HG03439 (cell line): ENCODE results near the gene TMEM266.

Experiments used
- ATAC-seq: cut with Tn5 transposase; IDR thresholded peaks from one replicate; pipeline ENCODE4 v1.9.1; 2021; ENCODE audit warnings: mild to moderate bottlenecking, moderate library complexity; ENCODE audit not compliant: unreplicated experiment

The TMEM266 gene

GRCh38 chr15:76223521-76223920, 163.7 kb downstream of the TMEM266 start:
- ATAC-seq = no peak

GRCh38 chr15:76229266-76229665, 169.5 kb downstream of the TMEM266 start:
- ATAC-seq = no peak

GRCh38 chr15:76233921-76234320, 174.1 kb downstream of the TMEM266 start:
- no peak for ATAC-seq

- ATAC-seq = no peak
These were observed 174.6 kb downstream of the TMEM266 start for GRCh38 chr15:76234337-76234889.

- ATAC-seq = no peak
These were observed 175.5 kb downstream of the TMEM266 start for GRCh38 chr15:76235186-76235826.

DNA sequence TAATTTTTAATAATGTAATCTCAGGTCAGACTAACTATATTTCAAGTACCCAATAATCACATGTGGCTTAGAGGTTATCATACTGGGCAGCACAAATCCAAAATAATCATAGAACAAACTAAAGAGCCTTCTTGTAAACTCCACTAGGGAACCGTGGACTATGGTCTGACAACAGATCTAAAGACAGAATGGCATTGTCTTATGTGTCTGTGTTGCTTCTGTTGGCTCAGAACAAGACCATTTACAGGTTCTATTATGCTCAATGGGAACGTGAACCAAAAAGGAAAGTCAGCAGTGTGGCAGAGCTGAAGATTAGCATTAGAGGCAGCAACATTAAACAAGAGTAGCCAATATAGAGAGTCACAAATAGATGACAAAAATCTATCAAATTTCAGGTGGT, 176.6 kb downstream of the TMEM266 start:
- no peak for ATAC-seq

- ATAC-seq = no peak
These were observed 180.0 kb downstream of the TMEM266 start for GRCh38 chr15:76239786-76240185.

DNA sequence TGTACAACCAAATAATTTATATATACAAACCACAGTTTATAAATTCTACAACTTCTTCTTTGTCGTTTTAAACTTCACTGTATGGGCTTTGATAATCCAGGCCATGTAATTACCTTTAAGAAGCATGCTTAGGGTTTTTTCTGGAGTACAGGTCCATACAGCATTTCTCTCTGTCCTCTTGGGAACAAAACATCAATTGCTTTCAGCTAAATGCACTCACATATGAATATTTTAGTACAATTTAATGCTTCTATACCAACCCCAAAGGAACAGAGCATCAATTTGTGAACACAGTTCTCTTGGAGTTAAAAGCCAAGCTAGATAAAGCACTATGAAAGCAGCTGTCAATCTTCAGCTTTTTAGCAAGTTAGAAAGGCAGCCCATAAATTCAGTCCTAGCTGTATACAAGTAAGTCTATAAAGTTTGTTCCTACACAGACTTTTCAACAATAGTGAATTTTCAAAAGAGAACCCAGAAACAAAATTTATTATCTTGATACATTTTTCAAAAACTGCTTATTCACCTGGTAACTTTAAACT, 185.4 kb downstream of the TMEM266 start:
- no peak for ATAC-seq

GRCh38 chr15:76251717-76252116, 191.9 kb downstream of the TMEM266 start:
- no peak for ATAC-seq

DNA sequence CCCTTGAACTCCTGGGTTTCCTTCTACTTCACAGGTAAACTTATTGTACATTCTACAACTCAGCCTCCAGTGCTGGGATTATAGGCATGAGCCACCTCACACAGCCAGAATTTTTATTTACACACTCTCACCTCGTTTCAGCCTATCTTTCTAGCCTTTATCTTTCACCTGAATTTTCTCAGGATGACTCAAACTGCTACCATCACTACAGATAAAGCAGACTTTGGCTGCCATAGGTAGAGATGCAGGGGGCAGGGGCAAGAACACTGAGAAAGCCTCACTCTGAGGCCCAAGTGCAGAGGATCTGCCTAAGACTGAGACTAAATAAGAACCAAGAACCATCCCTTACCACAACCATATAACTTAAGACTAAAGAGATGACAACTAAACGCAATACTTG, 192.5 kb downstream of the TMEM266 start:
- ATAC-seq = no peak

DNA sequence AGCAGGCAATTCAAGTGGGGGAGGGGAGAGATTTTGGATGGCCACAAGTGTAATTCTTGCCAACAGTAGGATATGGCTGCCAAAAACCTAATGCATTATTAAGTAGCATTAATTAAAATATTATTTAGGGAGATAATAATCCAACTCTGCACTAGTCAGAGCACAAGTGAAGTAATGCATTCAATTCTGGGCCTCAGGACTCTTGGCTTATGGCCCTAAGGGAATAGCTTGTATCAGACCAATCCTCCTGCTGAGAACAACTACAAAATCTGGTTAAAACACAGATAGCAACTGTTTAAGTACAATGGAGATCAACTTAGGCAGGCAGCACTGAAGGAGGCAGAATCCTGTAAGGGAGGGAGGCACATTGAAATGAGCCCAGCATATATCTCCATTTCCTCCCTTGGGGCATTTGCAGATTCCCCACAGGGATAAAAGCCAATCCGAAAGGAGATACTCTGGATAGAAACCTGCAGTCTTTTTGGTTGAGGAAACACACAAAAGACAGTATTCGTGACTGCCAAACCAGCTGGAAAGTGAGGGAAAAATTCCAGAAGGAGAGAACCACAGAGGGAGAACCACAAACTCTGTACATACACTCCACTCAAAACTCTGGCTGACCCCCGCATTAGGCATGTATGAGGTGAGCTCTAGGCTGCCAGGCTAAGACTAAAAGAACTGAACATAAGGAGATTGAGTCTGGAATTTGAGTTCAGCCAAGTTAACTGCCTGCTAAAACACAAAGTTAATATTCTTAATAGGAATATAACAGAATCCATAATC, 194.1 kb downstream of the TMEM266 start:
- no peak for ATAC-seq
